Measurements from ENCODE around the gene POU2F3. TPM values are rescaled to one million over a fixed set of nuclear protein-coding genes. Genes with fewer than 3 reads are reported as not detected.

Gene POU2F3
- total and polyA plus RNA-seq, 7 donors: not detected

DNA sequence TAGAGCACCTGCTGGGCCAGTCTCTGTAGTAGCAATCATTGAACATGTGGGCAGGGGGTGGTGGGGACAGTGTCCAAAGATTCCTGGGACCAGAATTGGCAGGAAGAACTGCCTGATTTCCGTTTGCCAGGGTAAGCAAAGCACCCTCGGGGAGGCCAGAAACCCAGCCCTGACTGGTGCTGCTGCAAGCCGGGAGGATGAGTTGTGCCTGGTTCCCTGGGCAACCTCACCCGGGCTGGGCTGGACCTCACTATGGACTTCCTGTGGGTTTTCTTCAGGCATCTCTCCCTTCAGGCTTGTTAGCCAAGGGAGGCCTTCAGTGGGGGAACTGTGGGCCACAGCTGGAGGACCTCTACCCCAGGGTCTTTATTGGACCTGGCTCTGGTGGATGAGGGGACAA, 8.0 kb upstream of the POU2F3 start:
- no peak overlapping the region for H3K4me3 ChIP-seq
- intact Hi-C loops (cut with DNase I): no loop called here
- H3K27ac ChIP-seq: no peak overlapping the region
- WGBS, 3 donors: 32 to 41% (median 39%) methylated on average over 4 of the region's 4 CpGs
- DNase-seq: peak in 1 of 2 donors; percentile 12
- no peaks in the 10 kb centered on the region for H3K4me1 ChIP-seq
- no peak for ATAC-seq
- peaks cover 0 to 6% (median 0%) of the 10 kb centered on the region in 3 donors for H3K27me3 ChIP-seq (ENCODE audit: insufficient read depth in 3 of 3, low read length in 2 of 3)
- no peaks in the 10 kb centered on the region for H3K36me3 ChIP-seq (ENCODE audit: insufficient read depth in 1 of 2, low read depth in 1 of 2)
- TF ChIP-seq, protein P1, sequence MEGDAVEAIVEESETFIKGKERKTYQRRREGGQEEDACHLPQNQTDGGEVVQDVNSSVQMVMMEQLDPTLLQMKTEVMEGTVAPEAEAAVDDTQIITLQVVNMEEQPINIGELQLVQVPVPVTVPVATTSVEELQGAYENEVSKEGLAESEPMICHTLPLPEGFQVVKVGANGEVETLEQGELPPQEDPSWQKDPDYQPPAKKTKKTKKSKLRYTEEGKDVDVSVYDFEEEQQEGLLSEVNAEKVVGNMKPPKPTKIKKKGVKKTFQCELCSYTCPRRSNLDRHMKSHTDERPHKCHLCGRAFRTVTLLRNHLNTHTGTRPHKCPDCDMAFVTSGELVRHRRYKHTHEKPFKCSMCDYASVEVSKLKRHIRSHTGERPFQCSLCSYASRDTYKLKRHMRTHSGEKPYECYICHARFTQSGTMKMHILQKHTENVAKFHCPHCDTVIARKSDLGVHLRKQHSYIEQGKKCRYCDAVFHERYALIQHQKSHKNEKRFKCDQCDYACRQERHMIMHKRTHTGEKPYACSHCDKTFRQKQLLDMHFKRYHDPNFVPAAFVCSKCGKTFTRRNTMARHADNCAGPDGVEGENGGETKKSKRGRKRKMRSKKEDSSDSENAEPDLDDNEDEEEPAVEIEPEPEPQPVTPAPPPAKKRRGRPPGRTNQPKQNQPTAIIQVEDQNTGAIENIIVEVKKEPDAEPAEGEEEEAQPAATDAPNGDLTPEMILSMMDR (IDR thresholded peaks at IDR 0.05): no peak
- H3K9me3 ChIP-seq: no peaks in the 10 kb centered on the region

DNA sequence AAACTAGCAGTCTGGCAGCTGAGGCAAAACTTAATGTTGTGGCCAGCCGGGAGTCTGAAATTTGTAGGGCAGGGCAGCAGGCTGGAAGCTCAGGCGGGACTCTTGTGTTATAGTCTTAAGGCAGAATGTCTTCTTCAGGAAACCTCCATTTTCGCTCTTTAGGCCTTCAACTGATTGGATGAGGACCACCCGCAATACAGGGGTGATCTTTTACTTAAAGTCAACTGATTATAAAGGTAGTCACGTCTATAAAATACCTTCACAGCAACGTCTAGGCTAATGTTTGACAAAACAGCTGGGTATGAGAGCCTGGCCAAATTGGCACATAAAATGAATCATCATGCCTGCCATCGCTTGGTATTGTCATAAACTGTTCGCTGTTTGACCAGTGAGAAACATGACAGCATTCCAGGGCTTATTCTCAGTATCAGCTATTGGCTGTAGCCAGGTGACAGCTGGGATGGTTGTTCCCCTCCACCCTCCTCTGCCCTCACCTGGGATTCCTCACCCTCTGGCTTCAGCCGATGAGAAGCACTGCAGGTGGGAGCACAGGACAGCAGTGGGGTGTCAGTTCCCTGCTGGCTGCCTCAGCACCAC, 6.6 kb upstream of the POU2F3 start:
- DNase-seq: peak in 1 of 2 donors; percentile 33

DNA sequence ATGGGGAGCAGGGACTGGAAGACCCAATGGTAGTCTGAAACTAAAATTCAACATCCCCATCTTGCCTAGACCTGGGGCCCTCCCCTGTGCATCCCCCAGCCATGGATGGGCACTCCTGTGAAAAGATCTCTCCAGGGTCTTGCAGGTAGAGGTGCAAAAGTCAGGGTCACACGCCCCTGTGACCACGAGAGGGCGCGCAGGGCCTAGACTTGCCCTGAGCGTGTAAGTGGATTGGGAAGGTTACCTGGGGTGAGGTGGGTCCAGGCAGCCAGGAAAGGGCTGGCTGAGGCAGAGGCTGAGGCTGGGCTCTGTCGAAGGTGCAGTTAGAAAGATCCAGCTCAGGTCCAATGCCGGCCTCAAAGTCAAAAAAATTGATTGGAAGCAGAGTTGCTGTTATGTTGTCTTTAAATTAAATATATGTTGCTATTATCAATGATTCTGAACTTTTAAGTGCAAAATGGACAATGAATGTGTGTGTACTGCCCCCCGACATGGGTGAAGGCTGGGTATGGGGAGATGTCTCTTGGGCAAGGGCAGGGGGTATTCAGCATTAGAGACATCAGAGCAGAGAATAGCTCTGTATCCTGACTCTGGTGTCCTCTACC, 4.8 kb upstream of the POU2F3 start:
- TF ChIP-seq, protein P1 (IDR thresholded peaks at IDR 0.05): peak; percentile 67
- Histone ChIP-seq H3K4me1 (no peaks in the 10 kb centered on the region), H3K4me3 (no peak overlapping the region), H3K27ac (no peak overlapping the region), H3K9me3 (no peaks in the 10 kb centered on the region), H3K36me3 (ENCODE audit: insufficient read depth in 1 of 2, low read depth in 1 of 2) (no peaks in the 10 kb centered on the region), H3K27me3 (ENCODE audit: insufficient read depth in 3 of 3, low read length in 2 of 3) (peaks cover 0 to 24% (median 4%) of the 10 kb centered on the region in 3 donors)
- ATAC-seq: peak; percentile 64 to 76 (median 74)
- DNase-seq: peak in 1 of 2 donors; percentile 68
- intact Hi-C loops (cut with DNase I): no loop called here
- 22 to 32% (median 31%) methylated on average over 8 of the region's 8 CpGs for WGBS, 3 donors

More for the DNA sequence above, 6.6 kb upstream of the POU2F3 start:
- Histone ChIP-seq H3K36me3 (ENCODE audit: insufficient read depth in 1 of 2, low read depth in 1 of 2) (no peaks in the 10 kb centered on the region), H3K9me3 (no peaks in the 10 kb centered on the region), H3K4me3 (no peak overlapping the region), H3K4me1 (no peaks in the 10 kb centered on the region), H3K27me3 (ENCODE audit: insufficient read depth in 3 of 3, low read length in 2 of 3) (peaks cover 0 to 8% (median 0%) of the 10 kb centered on the region in 3 donors), H3K27ac (no peak overlapping the region)
- intact Hi-C loops (cut with DNase I): no loop called here
- no peak for ATAC-seq
- WGBS, 3 donors: 75 to 79% (median 77%) methylated on average over 9 of the region's 9 CpGs
- TF ChIP-seq, protein P1 (IDR thresholded peaks at IDR 0.05): no peak

DNA sequence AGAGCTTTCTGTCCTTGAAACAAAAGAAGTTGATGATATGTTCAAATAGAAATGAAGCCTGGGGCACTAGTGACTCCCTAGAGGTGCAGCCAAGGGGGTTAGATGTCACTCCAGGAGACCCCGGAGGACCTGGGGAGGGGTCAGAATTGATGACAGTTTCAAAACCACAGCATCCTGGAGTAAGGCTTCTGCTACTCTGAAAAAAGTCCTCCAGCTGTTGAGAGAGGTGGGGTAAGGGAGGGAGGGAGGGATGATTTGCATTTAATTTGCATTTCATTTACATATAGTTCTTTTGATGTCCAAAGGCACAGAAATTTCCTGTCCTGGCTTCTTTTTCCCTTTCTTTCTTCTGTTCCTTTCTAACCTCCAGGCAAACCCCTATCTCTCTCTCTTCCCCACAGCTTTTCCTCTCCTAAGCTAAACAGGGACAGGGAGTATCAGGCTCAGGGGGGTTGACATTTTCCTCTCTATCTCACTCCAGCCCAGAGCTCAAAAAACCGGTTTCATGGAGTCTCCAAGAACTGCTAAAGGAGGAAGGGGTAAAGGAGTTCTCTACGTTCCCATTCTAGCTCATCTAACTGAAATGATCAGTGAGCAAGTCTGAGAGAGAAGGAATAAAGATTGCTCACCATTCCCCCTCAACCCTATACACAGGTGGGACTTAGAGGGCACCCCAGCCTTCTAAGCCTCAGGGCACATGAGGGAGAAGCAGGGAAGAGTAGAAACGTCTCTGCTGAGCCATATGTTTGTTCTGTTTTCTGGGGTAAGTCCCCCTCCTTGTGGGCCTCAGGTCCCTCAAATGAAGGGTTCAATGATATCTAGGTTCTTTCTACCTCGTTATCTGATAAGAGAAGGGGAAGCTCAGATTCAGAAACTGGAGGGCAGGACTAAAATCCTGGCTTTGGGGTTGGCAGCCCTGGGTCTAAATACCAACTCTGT, 3.5 kb upstream of the POU2F3 start:
- TF ChIP-seq, protein P1 (IDR thresholded peaks at IDR 0.05): no peak
- DNase-seq (no peak), ATAC-seq (no peak)
- H3K27me3 ChIP-seq (ENCODE audit: insufficient read depth in 3 of 3, low read length in 2 of 3): peaks cover 0 to 37% (median 5%) of the 10 kb centered on the region in 3 donors
- H3K27ac ChIP-seq: no peak overlapping the region
- WGBS, 3 donors: 45 to 59% (median 55%) methylated on average over 5 of the region's 5 CpGs
- no peaks in the 10 kb centered on the region for H3K36me3 ChIP-seq (ENCODE audit: insufficient read depth in 1 of 2, low read depth in 1 of 2)
- no peak overlapping the region for H3K4me3 ChIP-seq
- intact Hi-C loops (cut with DNase I): loop anchor here (2.0 kb wide), 1 partner anchor 62 kb away; no protein-coding TSS in a partner anchor
- H3K4me1 ChIP-seq: no peaks in the 10 kb centered on the region
- H3K9me3 ChIP-seq: no peaks in the 10 kb centered on the region
